HL-60 (cell line): Measurements from ENCODE around the gene TLE3.
"Not testable (repeated sequence)": the region's sequence is repeated elsewhere in the genome, so short reads cannot be mapped to it uniquely, and the experiment has no call there.

Source experiments
- CTCF ChIP-seq: IDR thresholded peaks from one replicate; pipeline ENCODE4 v1.5.1; 2011; ENCODE audit warnings: low read length, control low read depth, inconsistent platforms; ENCODE audit not compliant: insufficient read depth
- POLR2AphosphoS5 ChIP-seq: IDR thresholded peaks from 2 replicates; pipeline ENCODE4 v1.6.1; 2012; ENCODE audit warnings: low read depth
- TF ChIP-seq, protein P1 (sequence below): IDR thresholded peaks from 2 replicates; pipeline ENCODE4 v1.6.1; 2012; ENCODE audit warnings: low read depth; ENCODE audit not compliant: insufficient replicate concordance

DNA sequence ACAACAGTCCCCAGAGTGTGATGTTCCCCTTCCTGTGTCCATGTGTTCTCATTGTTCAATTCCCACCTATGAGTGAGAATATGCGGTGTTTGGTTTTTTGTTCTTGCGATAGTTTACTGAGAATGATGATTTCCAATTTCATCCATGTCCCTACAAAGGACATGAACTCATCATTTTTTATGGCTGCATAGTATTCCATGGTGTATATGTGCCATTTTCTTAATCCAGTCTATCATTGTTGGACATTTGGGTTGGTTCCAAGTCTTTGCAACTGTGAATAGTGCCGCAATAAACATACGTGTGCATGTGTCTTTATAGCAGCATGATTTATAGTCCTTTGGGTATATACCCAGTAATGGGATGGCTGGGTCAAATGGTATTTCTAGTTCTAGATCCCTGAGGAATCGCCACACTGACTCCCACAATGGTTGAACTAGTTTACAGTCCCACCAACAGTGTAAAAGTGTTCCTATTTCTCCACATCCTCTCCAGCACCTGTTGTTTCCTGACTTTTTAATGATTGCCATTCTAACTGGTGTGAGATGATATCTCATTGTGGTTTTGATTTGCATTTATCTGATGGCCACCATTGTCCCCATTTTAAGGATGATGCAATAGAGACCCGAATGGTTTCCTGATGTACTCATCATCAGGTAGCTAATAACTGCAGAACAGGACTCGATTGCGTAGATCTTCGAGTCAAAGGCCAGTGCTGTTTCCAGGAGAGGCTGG lies 15.0 kb upstream of the TLE3 start:
- not testable (repeated sequence) for TF ChIP-seq CTCF, POLR2AphosphoS5
- TF ChIP-seq, protein P1, sequence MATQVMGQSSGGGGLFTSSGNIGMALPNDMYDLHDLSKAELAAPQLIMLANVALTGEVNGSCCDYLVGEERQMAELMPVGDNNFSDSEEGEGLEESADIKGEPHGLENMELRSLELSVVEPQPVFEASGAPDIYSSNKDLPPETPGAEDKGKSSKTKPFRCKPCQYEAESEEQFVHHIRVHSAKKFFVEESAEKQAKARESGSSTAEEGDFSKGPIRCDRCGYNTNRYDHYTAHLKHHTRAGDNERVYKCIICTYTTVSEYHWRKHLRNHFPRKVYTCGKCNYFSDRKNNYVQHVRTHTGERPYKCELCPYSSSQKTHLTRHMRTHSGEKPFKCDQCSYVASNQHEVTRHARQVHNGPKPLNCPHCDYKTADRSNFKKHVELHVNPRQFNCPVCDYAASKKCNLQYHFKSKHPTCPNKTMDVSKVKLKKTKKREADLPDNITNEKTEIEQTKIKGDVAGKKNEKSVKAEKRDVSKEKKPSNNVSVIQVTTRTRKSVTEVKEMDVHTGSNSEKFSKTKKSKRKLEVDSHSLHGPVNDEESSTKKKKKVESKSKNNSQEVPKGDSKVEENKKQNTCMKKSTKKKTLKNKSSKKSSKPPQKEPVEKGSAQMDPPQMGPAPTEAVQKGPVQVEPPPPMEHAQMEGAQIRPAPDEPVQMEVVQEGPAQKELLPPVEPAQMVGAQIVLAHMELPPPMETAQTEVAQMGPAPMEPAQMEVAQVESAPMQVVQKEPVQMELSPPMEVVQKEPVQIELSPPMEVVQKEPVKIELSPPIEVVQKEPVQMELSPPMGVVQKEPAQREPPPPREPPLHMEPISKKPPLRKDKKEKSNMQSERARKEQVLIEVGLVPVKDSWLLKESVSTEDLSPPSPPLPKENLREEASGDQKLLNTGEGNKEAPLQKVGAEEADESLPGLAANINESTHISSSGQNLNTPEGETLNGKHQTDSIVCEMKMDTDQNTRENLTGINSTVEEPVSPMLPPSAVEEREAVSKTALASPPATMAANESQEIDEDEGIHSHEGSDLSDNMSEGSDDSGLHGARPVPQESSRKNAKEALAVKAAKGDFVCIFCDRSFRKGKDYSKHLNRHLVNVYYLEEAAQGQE: not testable (repeated sequence)
